Activated naive CD4-positive, alpha-beta T cell treated with Interleukin-2 at 50 U/mL for 16 hours (primary cell): ENCODE measurements around the gene KIAA1755.

Experiments used
- DNase-seq: peaks from one replicate; pipeline ENCODE4 v3.0.0-alpha.2; 2020

The KIAA1755 gene

GRCh38 chr20:38162878-38163875 lies 97.4 kb downstream of the KIAA1755 start:
- DNase-seq = no peak

GRCh38 chr20:38162149-38162548 lies 98.4 kb downstream of the KIAA1755 start:
- DNase-seq = no peak

GRCh38 chr20:38161412-38161774 lies 99.1 kb downstream of the KIAA1755 start:
- DNase-seq = no peak
